Cardiac fibroblast (primary cell): Measurements from ENCODE around the gene TULP4.
A peak's percentile ranks its signal among the peaks of the same experiment; 100 is the strongest.
"Not testable (repeated sequence)": the region's sequence is repeated elsewhere in the genome, so short reads cannot be mapped to it uniquely, and the experiment has no call there.

Source experiments
- DNase-seq, 2 donors: peaks; one replicate each; pipeline versions ENCODE4 v3.0.0 to v3.0.0-alpha.2; 2010; ENCODE audit warnings: low read depth in 2 of 2
- H3K4me3 ChIP-seq, 2 donors: replicated peaks in 1 of 2; 1 replicate in 1 of 2; 2 replicates in 1 of 2; pipeline ENCODE4 v1.5.1; 2011; ENCODE audit warnings: low read depth in 2 of 2, low read length in 2 of 2, mild to moderate bottlenecking in 2 of 2, moderate library complexity in 1 of 2
- TF ChIP-seq, protein P1 (sequence below): IDR thresholded peaks from one replicate; pipeline ENCODE4 v1.5.1; 2011; ENCODE audit warnings: low read depth, mild to moderate bottlenecking, low read length, inconsistent platforms

Gene TULP4

DNA sequence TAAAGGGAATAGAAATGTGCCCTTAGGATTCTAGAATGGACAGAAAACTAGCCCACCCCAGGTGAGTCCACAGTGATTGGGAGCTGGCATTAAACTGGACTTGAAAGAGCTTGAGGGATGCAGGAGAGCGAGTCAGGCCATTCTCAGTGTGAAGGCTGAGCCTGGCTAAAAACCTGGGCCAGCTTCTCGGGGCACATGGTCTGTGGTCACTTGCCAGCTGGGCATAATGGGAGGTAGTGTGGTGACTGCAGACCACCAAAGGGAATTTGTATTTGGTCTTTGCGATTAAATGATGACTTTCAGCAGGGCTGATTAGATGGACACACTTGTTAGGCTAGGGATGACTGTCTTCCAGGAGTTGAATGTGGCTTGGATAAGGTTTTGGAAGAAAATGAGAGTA, 71.3 kb downstream of the TULP4 start:
- no peak for DNase-seq
- no peak overlapping the region for H3K4me3 ChIP-seq
- TF ChIP-seq, protein P1, sequence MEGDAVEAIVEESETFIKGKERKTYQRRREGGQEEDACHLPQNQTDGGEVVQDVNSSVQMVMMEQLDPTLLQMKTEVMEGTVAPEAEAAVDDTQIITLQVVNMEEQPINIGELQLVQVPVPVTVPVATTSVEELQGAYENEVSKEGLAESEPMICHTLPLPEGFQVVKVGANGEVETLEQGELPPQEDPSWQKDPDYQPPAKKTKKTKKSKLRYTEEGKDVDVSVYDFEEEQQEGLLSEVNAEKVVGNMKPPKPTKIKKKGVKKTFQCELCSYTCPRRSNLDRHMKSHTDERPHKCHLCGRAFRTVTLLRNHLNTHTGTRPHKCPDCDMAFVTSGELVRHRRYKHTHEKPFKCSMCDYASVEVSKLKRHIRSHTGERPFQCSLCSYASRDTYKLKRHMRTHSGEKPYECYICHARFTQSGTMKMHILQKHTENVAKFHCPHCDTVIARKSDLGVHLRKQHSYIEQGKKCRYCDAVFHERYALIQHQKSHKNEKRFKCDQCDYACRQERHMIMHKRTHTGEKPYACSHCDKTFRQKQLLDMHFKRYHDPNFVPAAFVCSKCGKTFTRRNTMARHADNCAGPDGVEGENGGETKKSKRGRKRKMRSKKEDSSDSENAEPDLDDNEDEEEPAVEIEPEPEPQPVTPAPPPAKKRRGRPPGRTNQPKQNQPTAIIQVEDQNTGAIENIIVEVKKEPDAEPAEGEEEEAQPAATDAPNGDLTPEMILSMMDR = no peak

DNA sequence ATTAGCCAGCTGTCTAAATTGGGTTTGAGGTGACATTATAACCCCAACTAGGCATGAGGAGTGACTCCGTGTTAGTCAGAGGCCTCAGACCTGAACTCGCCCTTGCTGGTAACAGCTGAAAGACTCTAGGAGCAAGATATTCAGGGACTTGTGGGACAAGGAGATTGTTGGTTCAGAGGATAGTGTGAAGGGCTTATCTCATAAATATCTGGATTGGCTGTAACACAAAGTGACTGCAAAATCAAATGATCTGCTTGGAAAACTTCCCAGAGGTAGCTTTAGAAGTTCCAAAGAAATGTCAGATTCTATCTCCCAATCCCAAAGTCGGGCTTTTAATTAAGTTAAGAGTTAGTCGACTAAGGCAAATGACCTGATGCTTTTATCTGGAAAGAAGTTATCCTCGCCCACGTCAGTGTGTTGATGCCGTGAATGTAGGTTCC, 72.4 kb downstream of the TULP4 start:
- TF ChIP-seq, protein P1 = no peak
- H3K4me3 ChIP-seq = no peak overlapping the region
- DNase-seq = no peak

DNA sequence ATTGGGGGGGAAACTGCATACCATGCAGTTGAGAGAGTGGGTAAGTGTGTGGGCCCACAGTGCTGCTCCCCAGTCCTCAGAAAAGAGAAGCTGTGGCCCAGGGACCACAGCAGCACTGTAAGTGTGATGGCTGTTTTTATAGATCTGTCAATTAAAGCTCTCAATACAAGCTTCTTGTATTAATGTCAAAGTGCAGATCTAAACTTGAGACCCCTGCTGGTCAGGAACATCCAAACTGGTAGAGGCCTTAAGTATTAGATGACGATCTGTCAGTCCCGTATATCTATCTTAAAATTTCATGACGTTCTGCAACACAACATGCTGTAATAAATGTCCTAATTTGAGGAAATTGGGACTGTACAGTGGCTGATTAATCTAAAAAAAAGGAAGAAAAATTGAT, 74.8 kb downstream of the TULP4 start:
- TF ChIP-seq, protein P1 = no peak
- no peak overlapping the region for H3K4me3 ChIP-seq
- DNase-seq = no peak

DNA sequence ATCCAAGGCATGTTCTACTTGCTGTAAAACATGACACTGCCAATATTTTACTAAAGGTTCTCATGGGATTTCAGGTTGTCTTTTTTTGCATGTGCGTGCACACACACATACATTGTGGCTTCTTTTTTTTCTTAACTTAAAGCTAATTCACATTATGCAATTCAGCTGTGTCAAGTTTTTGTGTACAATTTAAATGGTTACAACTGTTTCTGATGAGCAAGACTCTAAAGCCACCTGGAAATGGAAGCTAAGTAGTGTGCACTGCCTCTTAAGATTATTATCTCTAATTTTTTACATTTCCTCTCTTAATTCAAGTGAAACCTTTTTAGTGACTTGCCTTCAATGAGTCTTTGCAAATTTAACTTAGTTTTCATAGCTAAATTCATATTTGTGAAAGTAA, 75.3 kb downstream of the TULP4 start:
- DNase-seq = no peak
- TF ChIP-seq, protein P1 = no peak
- H3K4me3 ChIP-seq = no peak overlapping the region

DNA sequence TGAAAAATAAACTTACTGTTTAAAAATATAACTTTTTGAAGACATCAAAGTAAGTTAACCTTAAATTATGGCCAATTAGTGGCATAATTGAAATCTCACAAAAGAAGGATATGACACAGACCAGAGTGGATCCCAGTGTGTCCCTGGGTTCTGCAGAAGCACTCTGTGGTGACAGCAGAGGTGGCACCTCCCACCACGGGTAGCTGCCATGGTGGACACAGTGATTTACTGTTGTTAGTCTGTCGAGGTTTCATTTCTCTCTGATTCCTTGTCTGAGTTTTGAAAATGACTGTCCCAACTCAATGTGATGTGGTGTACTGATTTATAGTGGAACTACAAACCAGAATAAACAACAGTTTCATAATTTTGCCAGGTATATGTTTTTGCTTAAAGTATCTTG, 76.5 kb downstream of the TULP4 start:
- H3K4me3 ChIP-seq = no peak overlapping the region
- no peak for DNase-seq
- TF ChIP-seq, protein P1 = no peak

DNA sequence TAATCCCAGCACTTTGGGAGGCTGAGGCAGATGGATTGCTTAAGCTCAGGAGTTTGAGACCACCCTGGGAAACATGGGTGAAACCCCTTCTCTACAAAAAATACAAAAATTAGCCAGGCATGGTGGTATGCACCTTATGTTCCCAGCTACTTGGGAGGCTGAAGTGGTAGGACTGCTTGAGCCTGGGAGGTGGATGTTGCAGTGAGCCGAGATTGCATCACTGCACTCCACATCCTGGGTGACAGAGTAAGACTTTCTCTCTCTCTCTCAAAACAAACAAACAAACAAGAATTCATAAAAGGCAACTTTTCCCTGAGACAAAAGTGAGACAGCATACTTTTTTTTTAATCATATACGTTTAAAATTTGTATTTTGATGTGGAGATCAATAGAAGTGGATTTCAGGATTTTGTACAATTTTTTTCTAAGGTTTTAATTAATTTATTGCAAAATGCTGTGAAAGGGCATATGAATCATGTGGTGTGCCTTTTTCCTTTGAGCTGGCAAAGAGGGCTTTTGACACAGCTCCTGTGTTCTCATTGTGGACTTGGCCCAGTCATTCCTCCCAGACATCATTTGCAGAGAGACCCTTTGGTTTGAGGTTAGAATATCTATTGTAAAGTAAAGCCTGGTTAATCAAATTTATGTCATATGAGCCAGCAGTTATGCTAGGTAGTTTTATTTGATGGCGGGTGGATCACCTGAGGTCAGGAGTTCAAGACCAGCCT, 77.1 kb downstream of the TULP4 start:
- peak in 1 of 2 donors; percentile 61 for DNase-seq
- TF ChIP-seq, protein P1 = no peak
- no peak overlapping the region for H3K4me3 ChIP-seq

DNA sequence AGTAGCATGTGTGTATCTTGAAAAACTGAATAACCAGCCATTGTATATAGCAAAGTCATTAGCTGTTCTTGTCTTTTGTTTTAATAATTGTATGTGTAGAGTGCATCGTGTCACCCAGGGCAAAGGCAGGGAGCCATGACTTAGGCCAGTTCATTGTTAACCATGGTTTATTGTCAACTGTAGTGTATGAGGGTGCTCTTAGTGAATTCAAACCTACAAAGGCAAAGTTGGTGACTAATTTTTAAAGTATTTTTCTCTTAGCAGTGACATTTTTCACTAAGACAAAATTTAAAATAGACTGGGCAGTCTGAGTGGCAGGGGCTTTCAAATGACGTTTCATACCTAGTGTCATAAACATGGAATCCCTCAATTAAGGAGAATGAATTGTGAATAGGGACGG, 79.0 kb downstream of the TULP4 start:
- H3K4me3 ChIP-seq = no peak overlapping the region
- no peak for DNase-seq
- TF ChIP-seq, protein P1 = no peak

DNA sequence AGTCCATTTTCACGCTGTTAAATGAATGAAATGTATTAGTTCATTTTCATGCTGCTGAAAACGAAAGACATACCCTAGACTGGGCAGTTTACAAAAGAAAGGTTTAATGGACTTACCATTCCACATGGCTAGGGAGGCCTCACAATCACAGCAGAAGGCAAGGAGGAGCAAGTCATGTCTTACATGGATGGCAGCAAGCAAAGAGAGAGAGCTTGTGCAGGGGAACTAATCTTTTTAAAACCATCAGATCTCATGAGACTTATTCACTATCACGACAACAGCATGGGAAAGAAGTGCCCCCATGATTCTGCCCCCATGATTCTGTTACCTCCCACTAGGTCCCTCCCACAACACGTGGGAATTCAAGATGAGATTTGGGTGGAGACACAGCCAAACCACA, 79.7 kb downstream of the TULP4 start:
- not testable (repeated sequence) for H3K4me3 ChIP-seq, DNase-seq
